Measurements from ENCODE around the gene XIST.
A peak's percentile ranks its signal among the peaks of the same experiment; 100 is the strongest.
"Not testable (repeated sequence)": the region's sequence is repeated elsewhere in the genome, so short reads cannot be mapped to it uniquely, and the experiment has no call there.

XIST gene

DNA sequence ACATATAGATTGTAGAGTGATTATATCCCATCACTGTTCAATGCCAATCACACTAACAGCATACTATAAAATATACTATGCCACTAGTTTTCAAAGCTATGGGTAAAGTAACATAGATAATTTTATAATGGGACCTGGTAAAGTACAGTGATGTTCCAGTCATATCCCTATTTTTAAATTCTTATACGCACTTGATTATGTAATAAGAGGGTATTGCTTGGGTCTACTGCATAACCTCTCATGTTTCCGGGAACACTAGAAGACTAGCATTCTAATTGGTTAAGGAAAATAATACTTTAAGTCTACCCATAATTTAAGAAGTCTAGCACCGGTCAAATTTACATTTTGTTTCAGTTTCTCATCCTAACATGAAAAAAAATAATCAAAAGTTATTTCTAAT, 14.4 kb downstream of the XIST start:
- FAIRE-seq = peak; percentile 60

DNA sequence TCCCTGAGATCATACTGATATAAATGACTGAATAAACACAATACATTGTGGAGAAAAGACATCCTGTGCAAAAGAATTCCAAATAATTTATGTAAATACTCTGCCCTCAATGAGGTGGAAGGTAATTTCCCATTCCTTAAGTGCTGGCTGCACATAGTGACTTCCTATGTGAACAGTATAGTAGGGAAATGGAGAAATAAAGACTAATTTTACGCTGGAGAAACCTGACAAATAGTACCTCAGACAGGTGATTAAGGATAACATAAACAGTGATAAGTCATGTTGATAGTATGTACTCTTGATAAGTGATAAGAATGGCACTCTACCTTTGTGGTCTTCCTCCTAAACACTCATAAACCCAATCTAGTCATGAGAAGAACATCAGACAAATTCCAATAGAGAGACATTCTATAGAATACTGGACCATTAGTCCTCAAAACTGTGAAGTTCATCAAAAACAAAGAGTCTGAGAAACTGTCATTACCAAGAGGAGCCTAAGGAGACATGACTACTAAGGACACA, 15.5 kb downstream of the XIST start:
- no peak for FAIRE-seq

DNA sequence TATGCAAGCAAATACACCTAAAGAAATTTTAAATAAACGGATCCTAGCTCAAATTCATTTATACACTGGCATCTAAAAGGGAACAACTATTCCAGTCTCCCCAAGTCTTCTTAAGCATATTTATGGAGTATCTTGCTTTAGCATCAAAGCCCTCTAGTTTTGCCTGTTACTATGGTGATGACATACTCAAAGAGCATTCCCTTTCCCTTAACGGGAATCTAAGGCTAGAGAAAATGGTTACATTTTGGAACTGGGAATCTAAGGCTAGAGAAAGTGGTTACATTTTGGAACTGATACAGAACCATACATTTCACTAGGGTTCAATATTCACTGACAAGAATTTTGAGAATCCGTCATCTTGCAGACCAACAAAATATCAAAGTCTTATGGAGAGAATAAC, 18.3 kb downstream of the XIST start:
- no peak for FAIRE-seq

DNA sequence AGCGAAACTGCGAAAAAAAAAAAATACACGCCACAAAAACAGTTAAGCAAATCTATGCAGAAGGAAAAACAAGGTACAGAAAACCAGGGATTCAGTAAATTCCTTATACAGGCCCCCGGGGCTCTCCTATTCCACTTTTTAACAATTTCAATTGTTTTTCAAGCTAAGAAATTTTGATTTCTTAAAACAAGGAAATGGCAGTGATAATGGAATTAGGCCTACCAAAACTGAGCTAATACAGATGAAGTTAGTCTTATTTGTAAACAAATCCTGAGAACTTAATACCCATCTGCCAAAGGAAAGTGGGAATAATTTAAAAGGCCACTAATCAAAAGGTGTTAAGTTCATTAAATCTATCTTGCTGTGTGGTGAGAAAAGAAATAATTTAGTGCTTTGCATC, 20.2 kb downstream of the XIST start:
- no peak for FAIRE-seq

DNA sequence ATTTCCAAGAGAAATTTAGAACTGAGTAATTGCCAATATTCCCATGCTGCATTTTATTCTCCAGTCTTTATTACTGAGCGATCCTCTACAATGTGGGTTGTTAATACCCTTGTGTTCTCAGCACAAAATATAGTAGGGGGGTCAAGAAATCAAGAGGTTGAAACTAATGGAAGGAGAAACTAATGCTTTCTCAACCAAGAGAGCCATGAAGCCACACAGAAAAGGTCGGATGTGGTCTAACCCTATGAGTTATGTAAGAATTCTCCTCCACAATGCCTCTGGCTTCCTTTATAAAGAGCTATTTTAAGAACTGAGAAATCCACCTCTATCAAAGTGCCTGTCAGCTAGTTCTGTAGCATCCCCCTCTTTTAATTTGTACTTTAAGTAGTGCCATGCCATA, 21.0 kb downstream of the XIST start:
- no peak for FAIRE-seq

DNA sequence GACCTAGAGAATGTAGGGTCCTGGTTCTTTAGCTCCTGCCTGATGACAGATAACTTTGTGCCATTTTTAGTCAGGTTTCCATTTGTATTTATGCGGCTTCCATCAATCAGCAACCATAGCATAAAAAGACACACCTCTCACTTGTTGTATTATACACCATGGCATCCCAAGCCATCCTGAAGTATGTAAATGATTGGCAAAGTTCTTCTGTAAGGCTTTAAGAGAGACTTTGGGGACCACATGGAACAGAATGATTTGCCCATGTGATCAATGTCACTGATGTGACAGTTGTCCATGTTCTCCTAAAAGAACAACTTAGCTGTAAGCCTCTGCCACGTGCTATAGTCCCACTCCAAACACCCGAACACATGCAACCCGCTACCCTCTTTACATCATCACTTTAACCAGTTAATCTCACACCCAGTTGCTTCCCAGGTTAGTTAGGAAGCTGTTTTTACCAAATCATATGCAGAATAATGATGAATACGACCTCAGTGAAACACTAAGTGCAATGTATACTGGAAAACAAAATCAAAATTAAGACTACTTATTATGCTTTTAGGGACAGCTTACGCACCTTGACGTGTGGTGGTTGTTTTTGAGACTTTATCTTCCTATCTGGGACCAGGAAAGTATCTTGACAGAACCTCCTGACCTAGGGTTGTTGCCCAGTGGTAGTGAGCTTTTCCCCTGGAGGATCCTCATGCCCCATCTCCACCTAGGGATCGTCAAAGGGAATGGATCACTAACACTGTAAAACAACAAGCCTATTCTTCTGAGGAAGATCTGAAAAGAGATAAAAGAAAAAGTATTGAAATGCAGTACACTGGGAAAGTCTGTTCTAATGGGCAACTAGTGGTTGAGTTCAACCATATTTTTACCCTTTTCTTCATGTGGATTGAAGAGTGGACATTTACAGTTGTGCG, 21.8 kb downstream of the XIST start:
- no peak for FAIRE-seq

DNA sequence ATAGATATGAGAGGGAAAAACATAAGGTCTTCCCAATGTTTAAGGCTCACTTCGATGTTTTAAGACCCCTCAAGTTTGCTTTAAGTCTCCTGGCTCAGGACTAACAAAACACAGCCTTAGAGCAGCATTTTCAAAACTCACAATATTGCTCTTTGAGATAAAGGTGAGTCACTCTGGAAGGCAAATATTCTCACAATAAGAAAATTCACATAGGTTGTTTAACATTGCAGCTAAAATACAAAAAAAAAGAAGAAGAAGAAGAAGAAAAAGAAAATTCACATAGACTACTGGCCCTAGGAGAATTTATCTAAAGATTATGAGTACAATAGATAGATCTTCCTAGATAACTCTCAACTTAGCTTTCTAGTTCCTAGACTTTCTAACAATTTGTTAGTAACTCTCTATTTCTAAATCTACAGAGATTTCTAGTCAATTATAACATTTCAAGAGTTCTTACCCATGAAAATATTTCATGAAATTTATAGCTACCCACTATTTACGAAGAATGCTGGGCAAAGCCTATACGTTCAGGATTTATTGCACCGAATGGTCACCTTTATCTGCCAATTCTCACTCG, 22.5 kb downstream of the XIST start:
- peak; percentile 94 for FAIRE-seq

DNA sequence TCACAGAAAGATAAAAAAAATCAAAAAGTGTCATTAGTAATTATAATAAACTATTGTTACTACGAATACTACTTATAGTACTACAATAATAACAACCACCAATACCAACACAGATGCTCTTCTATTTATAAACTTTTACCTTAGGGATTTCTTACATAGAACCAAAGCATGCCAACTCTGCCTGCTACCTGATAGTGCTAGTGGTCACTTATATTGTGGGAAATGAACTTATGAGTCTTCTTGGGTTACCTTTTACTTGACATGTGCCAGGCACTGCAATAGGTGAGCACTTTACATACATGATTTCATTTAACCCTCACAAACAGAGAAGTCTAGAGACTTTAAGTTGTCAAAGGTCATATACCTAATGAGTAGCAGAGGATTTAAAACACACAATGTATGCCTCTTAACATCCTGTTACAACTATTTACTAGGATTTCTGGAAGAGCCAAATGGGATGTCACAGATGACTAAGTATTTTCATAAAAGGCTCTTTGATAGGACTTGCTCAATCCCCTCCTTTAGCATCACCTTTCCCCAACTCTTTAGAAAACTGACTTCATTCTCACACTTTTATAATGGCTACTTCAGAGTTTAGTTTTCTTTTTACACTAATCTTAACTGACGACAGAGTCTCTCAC, 24.3 kb downstream of the XIST start:
- no peak for FAIRE-seq

DNA sequence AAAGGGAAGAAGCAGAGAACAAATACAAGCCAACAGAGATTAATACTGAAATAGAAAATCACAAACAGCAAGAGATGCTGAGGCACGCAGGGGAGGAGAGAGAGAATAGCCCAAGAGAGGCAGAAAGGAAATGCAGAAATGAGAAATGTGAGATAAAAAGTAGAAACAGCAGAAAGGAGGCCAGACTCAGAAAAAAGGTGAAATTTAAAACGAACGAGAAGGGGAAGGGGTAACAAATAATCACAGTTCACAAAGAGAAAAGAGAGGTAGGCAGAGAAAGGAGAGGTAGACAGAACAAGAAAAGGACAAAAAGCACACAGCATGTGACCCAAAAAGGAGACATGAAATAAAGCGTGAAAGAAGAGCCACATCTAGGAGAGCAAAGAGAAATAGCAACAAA, 25.1 kb downstream of the XIST start:
- no peak for FAIRE-seq

DNA sequence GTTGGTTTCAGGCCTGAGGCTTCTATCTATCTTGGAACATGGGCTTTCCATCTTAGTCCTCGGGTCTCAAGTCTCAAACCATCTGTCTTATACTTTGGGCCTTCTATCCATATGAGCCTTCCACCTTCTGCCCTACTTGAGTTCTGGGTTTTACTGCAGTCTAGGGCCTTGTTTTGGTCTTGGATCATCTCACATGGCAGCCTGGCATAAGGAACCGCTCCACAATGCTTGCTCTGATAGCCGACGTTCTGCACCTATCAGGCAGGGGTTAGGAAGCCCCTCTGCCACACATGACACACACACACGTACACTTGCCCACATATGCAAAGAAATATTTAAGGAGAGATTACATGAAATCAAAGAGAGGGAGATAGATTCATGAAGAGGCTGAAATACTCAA, 25.5 kb downstream of the XIST start:
- no peak for FAIRE-seq

DNA sequence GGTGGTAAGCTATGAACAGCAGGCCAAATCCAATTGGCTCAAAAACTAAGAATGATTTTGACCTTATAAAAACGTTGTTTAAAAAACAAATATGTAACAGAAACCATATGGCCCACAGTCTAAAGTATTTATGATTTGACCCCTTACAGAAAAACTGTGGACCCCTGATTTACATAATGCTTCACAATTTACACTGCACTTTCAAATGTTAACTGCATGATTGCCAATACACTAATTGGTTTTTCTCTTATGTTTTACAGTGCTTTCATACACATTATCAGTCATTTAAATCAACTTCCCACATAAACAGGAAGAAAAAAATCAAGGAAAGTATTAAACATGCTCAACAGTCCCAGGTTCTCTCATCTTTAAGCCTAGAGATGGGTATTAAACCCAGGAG, 26.9 kb downstream of the XIST start:
- no peak for FAIRE-seq

DNA sequence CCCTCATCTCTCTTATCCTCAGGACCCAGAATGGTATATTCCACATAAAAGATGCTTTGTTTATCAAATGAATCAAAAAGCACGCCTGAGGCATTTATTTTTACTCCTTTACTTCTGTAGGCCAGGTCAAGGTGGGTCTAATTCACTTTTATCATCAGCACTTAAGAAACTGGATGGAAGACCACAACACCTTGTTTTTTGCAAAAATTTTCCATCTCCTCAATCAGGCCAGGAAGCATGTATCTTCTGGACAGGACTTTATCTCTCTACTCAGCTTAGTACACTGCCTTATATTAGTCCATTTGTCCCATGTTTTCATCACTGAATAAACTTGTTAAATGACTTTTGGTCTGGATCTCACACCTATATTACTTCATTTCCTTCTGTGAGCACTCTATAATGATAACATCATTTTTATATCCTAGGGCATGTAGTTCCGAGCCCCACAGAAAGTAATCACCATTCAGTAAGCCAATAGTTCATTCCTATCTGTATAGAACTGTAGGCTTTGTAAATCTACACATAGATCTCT, 29.0 kb downstream of the XIST start:
- no peak for FAIRE-seq

DNA sequence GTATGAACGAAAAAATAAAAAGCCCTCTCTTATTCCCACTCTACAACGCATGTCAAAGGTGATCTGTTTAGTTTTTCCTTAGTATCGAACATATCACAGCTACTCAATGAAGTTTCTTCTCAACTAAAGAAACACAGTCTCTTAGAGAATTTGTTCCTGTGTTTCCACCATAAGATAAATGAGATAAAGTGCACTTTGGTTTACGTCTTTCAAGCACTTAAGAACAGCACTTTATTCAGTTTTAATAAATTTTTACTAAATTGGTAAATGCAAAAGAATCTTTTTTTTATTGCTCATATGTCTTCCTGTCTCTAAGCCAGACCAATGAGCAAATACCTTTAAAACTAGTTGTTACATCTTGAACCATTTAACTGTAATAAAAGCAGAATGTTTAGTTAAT, 29.7 kb downstream of the XIST start:
- peak; percentile 14 for FAIRE-seq

DNA sequence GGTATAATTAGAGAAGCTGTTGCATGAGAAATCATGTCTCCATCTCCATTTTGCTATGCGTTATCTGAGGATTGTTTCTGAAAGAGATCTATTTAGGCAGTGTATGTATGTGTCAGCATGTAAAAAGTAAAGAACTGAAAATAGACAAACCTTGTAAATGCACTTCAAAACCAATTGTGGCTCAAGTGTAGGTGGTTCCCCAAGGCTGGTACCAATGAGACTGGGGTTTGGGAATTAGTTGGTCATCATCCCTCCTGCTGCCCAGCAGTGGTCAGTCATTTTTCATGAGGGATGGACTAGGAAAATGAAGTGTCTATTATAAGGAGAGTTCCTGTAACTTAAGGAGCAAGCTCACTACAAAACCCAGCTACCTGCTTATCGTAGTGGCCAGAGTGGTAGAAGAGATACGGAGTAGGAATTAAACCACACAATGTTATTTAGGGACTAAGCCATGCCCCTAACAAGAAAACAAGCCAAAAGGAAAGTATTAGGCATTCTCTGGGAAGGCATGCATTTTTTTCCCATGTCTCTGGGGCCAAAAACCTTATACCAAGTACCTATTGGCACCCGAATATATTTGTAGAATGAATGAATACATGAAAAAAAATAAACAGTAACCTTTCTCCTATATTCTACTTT, 30.5 kb downstream of the XIST start:
- FAIRE-seq = no peak

DNA sequence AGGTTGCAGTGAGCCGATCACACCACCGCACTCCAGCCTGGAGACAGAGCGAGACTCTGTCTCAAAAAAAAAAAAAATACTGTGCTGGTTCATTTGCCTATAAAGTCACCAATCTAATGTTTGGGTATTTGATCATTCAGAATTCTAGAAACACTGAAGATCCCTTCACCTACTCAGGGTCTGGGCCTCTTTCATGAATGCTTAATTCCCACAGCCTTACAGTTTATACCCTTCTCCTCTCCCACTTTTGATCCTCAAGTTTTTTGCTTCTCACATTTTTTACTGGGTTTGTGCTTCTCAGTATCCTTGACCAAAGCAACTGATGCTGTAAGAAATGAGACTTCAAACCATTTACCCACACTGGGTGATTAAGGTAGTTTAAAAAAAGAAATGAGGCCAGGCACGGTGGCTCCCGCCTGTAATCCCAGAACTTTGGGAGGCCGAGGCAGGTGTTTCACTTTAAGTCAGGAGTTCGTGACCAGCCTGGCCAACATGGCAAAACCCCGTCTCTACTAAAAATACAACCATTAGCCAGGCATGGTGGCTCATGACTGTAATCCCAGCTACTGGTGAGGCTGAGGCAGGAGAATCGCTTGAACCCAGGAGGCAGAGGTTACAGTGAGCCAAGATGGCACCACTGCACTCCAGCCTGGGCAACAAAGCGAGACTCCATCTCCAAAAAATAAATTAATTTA, 32.5 kb downstream of the XIST start:
- FAIRE-seq = not testable (repeated sequence)

DNA sequence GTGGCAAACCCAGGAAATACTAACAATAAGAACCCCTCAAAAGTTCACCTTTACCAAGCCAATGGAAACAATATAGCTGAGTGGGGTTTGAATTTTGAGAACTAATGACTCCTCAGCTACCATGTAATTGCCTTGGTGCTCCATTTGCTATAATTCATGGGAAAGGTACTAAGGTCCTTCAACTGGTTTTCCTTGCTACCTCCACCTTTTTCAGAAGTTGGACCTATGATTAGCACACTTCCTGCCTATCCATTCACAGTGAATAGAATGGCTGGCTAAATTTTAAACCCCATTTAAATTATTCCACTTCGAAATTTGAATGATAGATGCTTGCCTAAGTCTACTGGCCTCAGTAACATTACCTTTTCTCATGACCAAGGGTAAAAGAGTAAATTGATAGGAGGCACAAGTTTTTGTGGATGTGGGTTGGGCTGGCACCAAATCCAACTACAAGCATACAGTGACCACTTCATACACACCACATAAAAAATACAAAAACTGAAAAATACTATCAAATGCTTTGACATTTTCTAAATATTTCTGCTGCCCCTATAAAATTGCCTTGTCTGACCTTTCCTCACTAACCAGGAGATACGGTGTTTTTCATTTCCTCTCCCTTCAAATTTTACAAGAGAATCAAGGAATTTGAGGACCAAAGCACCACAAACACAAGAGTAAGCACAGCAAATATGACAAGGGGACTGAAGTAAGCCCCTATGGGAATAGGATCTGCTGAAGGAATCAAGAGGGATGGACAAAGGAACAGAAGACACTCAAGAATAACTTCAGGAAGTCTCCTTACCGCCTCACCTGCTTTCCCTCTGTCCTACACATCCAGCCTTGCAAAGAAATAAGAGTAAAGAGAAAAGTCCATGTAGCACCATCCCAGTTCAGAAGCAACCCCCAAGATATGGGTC, 34.1 kb downstream of the XIST start:
- FAIRE-seq = no peak

DNA sequence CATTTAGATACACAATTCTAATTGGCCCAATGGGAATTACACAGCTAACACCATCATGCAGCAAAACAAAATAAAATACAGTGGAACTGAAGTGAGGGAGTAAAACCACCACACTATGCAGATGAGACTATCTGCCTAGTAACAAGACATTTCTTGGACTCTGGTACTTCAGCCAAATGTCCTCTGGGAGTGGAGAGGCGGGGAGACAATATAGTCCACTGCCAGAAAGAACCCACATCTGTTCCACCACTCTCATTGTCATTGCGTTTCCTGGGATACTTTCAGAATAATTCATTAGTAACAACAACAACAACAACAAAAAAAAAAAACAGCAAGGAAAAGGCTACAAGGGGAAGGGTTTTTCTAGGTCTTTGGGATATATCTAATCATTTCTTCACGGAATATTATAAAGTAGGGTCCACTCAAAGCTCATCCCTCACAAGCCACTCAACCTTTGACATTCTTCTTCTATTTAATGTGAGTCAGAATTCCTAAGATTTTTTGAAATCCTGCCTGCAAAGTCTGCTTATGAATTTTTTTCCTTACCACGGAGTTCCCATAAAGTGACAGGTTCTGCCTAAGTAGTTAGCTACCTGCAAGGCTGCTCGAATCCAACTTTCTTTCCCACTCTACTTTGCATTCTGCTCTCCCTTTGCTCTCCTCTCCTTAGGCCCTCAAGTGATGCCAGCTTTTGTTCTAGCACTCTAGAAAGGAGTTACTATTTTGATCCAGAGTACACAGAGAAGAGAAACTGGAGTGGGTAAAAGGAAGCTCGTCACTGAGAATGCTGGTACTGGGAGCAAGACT, 34.9 kb downstream of the XIST start:
- no peak for FAIRE-seq

DNA sequence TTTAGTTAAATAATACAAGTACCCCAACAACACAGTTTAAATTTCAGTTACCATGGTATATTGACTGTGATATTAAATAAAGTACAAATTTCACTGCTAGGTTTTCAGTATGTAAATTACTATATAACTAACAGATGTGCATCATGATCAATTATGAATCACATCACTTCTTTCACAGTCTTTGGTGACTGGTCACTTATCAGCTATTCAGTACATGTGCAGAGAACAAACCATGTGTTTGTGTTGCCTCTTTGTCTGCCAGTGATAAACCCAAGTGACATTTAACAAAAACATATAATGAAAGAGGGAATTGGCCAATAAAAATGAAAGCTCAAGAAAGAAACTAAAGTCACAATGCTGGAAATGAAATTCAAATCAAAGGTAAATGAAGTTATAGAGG, 40.3 kb downstream of the XIST start:
- FAIRE-seq = peak; percentile 33

DNA sequence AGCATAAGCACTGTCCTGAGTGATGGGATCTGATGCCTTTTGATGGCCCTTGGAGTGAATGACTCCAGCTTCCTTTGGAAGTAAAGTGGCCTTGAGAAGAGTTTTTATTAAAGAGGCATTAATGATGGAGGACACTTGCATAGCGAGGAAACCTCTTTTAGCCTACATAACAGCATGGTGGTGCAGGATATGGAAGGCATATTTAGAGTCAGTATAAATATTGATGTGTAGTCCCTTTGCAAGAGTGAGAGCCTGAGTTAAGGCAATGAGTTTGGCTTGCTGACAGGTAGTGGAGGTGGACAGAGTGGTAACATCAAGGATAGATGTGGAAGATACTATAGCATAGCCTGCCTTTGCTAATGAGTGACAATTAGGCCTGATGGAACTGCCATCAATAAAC, 48.4 kb downstream of the XIST start:
- FAIRE-seq = not testable (repeated sequence)

DNA sequence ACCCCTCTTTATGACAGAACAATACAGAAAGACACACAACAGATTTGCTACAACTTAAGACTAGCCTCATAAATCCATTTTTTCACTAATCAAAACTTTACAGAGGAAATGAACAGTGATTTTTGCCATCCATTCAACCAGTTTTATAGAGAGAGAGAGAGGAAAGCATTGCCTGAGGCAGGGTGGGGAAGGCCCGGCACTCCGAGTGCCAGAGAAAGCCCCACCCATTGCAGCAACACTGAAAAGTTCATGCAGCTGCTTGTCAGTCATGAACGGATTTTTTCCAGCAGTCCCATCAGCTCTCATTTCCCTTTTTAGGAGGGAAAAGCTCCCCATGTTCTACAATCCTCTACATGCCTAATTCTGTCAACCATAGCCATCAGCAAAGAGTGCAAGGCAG, 52.6 kb downstream of the XIST start:
- FAIRE-seq = no peak

All from colon (tissue), 2 donors.